K562 (cell line): ENCODE data around the gene OR51B2. TPM values are rescaled to one million over a fixed set of nuclear protein-coding genes. Genes with fewer than 3 reads are reported as not detected.
A peak's percentile ranks its signal among the peaks of the same experiment; 100 is the strongest.

Experiments used
- ESRRB ChIP-seq: fragments of 250-450 bp; sonication (Bioruptor Pico); IDR thresholded peaks from 2 replicates; pipeline ENCODE4 v1.5.0; 2020; ENCODE audit warnings: mild to moderate bottlenecking, moderate library complexity, borderline replicate concordance
- KLF6 ChIP-seq: fragments of 250-450 bp; sonication (Bioruptor Pico); IDR thresholded peaks from 2 replicates; pipeline ENCODE4 v1.4.0; 2020; ENCODE audit warnings: mild to moderate bottlenecking, moderate library complexity, borderline replicate concordance
- NFIX ChIP-seq: fragments of 250-450 bp; sonication (Bioruptor Pico); IDR thresholded peaks from 2 replicates; pipeline ENCODE4 v1.4.0; 2020; ENCODE audit warnings: low read depth, mild to moderate bottlenecking, moderate library complexity
- REST ChIP-seq, 2 experiments: fragments of 450-650 bp; formaldehyde crosslinking in 1 of 2; IDR thresholded peaks; 2 replicates each; pipeline versions ENCODE4 v1.4.0 to v1.6.1; 2014 to 2020; ENCODE audit warnings: mild to moderate bottlenecking in 2 of 2, borderline replicate concordance in 1 of 2, low read depth in 1 of 2
- SAFB2 ChIP-seq: fragments of 200-400 bp; formaldehyde crosslinking; IDR thresholded peaks from 2 replicates; pipeline ENCODE4 v1.6.1; 2018; ENCODE audit warnings: borderline replicate concordance, low read length, low read depth, moderate library complexity; ENCODE audit not compliant: severe bottlenecking
- ZBTB40 ChIP-seq, 2 experiments: fragments of 450-650 bp in 1 of 2; sonication (generic) in 1 of 2; formaldehyde crosslinking in 1 of 2; IDR thresholded peaks; 2 replicates each; pipeline versions ENCODE4 v1.7.1 to v1.9.0; 2016 to 2022; ENCODE audit warnings: inconsistent platforms in 1 of 2, mild to moderate bottlenecking in 1 of 2, missing genetic modification reagents in 1 of 2
- ZSCAN29 ChIP-seq: fragments of 450-650 bp; IDR thresholded peaks from 2 replicates; pipeline ENCODE4 v1.6.1; 2017
- polyA plus RNA-seq, 8 experiments: library from polyadenylated mRNA; depleted of rRNA in 4 of 8; stranded (reverse) in 5 of 8; unstranded in 3 of 8; fragments of >200 nt; fragmentation: Nextera tagmentation in 2 of 8; fragmentation: Illumina TruSeq in 1 of 8; extraction: Ambion mirVana in 2 of 8; extraction: Trizol in 1 of 8; gene quantifications; 2 replicates each; pipeline versions ENCODE4 v1.2.1 to v1.2.3, GENCODE V29; 2011 to 2014; ENCODE audit warnings: inconsistent platforms in 1 of 8, missing spikeins in 1 of 8
- total RNA-seq, 7 experiments: library from RNA; depleted of rRNA in 6 of 7; stranded (reverse); fragments of >200 nt in 6 of 7; fragmentation: Illumina TruSeq in 2 of 7; extraction: Trizol in 2 of 7; gene quantifications; 2 replicates each; pipeline versions ENCODE4 v1.2.1 to v1.2.3, GENCODE V29; 2011 to 2021; ENCODE audit warnings: low replicate concordance in 1 of 7

The OR51B2 gene
- total and polyA plus RNA-seq, 9 of the 15 experiments (the other 6 are each of a cell fraction or from before 2014, with no cell fraction given), result 0.38 to 6.6 (median 4.0) TPM

- peak; percentile 34; the same call in 1 of the 2 replicates for TF ChIP-seq REST (IDR thresholded peaks at IDR 0.05; ENCODE audit: borderline replicate concordance)
- TF ChIP-seq REST (CRISPR knock-in tag; IDR thresholded peaks at IDR 0.05; ENCODE audit: low read depth), result no peak
- no peak for TF ChIP-seq SAFB2
- TF ChIP-seq KLF6 (CRISPR knock-in tag), result no peak
- TF ChIP-seq ZBTB40 (IDR thresholded peaks at IDR 0.05), result no peak
- TF ChIP-seq ZBTB40 (CRISPR knock-in tag; IDR thresholded peaks at IDR 0.05), result no peak
- no peak for TF ChIP-seq ZSCAN29
- TF ChIP-seq ESRRB (CRISPR knock-in tag), result 0 out of 2 replicates have a peak, but pooled peaks have one; percentile 36
- no peak for TF ChIP-seq NFIX
Observed at GRCh38 chr11:5275369-5276110, 48.6 kb downstream of the OR51B2 start (continued).
